Nephron progenitor cell (in vitro differentiated cells): ENCODE results near the gene PAX6.
A peak's percentile ranks its signal among the peaks of the same experiment; 100 is the strongest.

Source experiments
- DNase-seq: peaks from one replicate; pipeline ENCODE4 v3.0.0; 2021
- H3K27ac Mint-ChIP-seq: 2 replicates; pipeline ENCODE4 v1.8.0; 2021; ENCODE audit warnings: mild to moderate bottlenecking, moderate library complexity, mixed read lengths
- H3K27me3 Mint-ChIP-seq: 2 replicates; pipeline ENCODE4 v1.8.0; 2021; ENCODE audit warnings: mild to moderate bottlenecking, low read depth, mixed read lengths; ENCODE audit not compliant: poor library complexity
- H3K36me3 Mint-ChIP-seq: 2 replicates; pipeline ENCODE4 v1.8.0; 2021; ENCODE audit warnings: low read depth, mixed read lengths
- H3K4me1 Mint-ChIP-seq: 2 replicates; pipeline ENCODE4 v1.8.0; 2021; ENCODE audit warnings: mixed read lengths
- H3K4me3 Mint-ChIP-seq: 2 replicates; pipeline ENCODE4 v1.8.0; 2021; ENCODE audit warnings: mild to moderate bottlenecking, moderate library complexity, mixed read lengths
- H3K9me3 Mint-ChIP-seq: 2 replicates; pipeline ENCODE4 v1.8.0; 2021; ENCODE audit warnings: mild to moderate bottlenecking, moderate library complexity, mixed read lengths
- CTCF ChIP-seq: fragments of 200-600 bp; sonication (generic); IDR thresholded peaks from 2 replicates; pipeline ENCODE4 v1.5.0; 2021; ENCODE audit warnings: antibody characterized with exemption

PAX6 gene

GRCh38 chr11:31817054-31817620, 6.0 kb upstream of the PAX6 start:
- H3K36me3 Mint-ChIP-seq: no peaks in the 10 kb centered on the region
- H3K27me3 Mint-ChIP-seq: no peaks in the 10 kb centered on the region
- no peak overlapping the region for H3K27ac Mint-ChIP-seq
- TF ChIP-seq CTCF: no peak
- H3K4me1 Mint-ChIP-seq: peaks cover 24% of the 10 kb centered on the region
- DNase-seq: peak; percentile 46
- no peaks in the 10 kb centered on the region for H3K9me3 Mint-ChIP-seq
- H3K4me3 Mint-ChIP-seq: peak overlapping the region; percentile 44

GRCh38 chr11:31816468-31817053, 5.4 kb upstream of the PAX6 start:
- Mint-ChIP-seq H3K36me3 (no peaks in the 10 kb centered on the region), H3K27me3 (no peaks in the 10 kb centered on the region)

GRCh38 chr11:31815711-31816467, 4.8 kb upstream of the PAX6 start:
- Mint-ChIP-seq H3K4me3 (peak overlapping the region; percentile 53), H3K36me3 (no peaks in the 10 kb centered on the region), H3K27me3 (no peaks in the 10 kb centered on the region), H3K9me3 (peaks cover 3% of the 10 kb centered on the region), H3K27ac (no peak overlapping the region), H3K4me1 (peaks cover 32% of the 10 kb centered on the region)
- TF ChIP-seq CTCF: no peak
- DNase-seq: peak; percentile 37

More at GRCh38 chr11:31816468-31817053, 5.4 kb upstream of the PAX6 start:
- Mint-ChIP-seq H3K27ac (no peak overlapping the region), H3K9me3 (no peaks in the 10 kb centered on the region), H3K4me3 (peak overlapping the region; percentile 53), H3K4me1 (peaks cover 28% of the 10 kb centered on the region)
- TF ChIP-seq CTCF: no peak
- peak; percentile 31 for DNase-seq

GRCh38 chr11:31814176-31814868, 3.2 kb upstream of the PAX6 start:
- peaks cover 5% of the 10 kb centered on the region for H3K9me3 Mint-ChIP-seq
- no peaks in the 10 kb centered on the region for H3K27me3 Mint-ChIP-seq
- H3K4me3 Mint-ChIP-seq: no peak overlapping the region
- DNase-seq: peak; percentile 30
- no peaks in the 10 kb centered on the region for H3K36me3 Mint-ChIP-seq
- H3K27ac Mint-ChIP-seq: no peak overlapping the region
- TF ChIP-seq CTCF: no peak
- peaks cover 43% of the 10 kb centered on the region for H3K4me1 Mint-ChIP-seq

GRCh38 chr11:31813391-31814175, 2.5 kb upstream of the PAX6 start:
- Mint-ChIP-seq H3K9me3 (peaks cover 5% of the 10 kb centered on the region), H3K36me3 (no peaks in the 10 kb centered on the region), H3K27ac (no peak overlapping the region), H3K4me1 (peaks cover 49% of the 10 kb centered on the region), H3K4me3 (no peak overlapping the region), H3K27me3 (no peaks in the 10 kb centered on the region)
- peak; percentile 28 for DNase-seq
- no peak for TF ChIP-seq CTCF
